G401 (cell line): ENCODE data around the gene HSFX3. TPM values are rescaled to one million over a fixed set of nuclear protein-coding genes. Genes with fewer than 3 reads are reported as not detected.
"Not testable (repeated sequence)": the region's sequence is repeated elsewhere in the genome, so short reads cannot be mapped to it uniquely, and the experiment has no call there.

ENCODE experiments used
- DNase-seq: peaks from one replicate; pipeline ENCODE4 v3.0.0-alpha.2; 2015; ENCODE audit warnings: low spot score
- in situ Hi-C: cut with HindIII; loops from 2 replicates; pipeline ENCODE4 v1.10.0; 2016; ENCODE audit warnings: low sequenced_read_pairs, mixed read lengths
- total RNA-seq: library from RNA; depleted of rRNA; stranded (reverse); fragments of >200 nt; shearing (Covaris generic); gene quantifications from 2 replicates; pipeline ENCODE4 v1.2.3, GENCODE V29; 2014; rRNA removed

The HSFX3 gene, protein sequence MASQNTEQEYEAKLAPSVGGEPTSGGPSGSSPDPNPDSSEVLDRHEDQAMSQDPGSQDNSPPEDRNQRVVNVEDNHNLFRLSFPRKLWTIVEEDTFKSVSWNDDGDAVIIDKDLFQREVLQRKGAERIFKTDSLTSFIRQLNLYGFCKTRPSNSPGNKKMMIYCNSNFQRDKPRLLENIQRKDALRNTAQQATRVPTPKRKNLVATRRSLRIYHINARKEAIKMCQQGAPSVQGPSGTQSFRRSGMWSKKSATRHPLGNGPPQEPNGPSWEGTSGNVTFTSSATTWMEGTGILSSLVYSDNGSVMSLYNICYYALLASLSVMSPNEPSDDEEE
- not detected in 2 replicates for total RNA-seq

DNA sequence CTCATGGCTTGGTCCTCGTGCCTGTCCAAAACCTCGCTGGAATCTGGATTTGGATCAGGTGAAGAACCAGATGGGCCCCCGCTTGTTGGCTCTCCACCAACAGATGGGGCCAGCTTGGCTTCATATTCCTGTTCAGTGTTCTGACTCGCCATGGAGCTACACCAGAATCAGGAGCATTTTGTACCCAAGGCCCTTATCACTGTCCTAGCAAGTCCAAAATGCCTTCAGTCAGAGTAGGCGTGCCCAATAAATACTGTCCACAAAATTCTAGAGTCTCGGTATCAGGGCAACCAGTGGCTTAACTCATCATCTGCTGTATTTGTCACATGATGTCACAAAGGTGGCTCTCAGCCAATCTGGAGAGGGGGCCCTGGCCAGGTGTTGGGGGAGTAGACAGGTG is at the start of gene HSFX3:
Gene HSFX3 (minus strand): TSS at position 224 of the 400 bp plus-strand sequence. CDS start 72 bp downstream, at position 152.
- DNase-seq, in situ Hi-C loops: not testable (repeated sequence)

DNA sequence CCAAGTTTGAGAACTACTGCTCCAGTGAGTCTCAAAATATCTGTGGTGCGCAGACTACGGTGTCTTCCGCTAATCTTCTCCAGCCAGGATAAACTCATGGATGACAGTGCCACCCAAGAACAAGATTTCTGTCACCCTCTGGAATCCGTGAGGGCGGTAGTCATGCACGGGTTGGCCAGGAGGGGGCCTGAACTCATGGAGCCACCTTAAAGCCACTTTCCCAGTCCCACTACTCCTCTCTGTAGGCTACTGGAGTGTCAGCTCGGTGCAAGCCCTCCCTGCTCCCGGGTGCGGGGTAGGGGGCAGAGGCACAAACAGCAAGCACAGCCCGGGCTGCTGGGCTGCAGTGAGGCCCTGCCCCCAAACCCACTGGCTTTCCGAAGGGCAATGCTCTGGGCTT is 48.9 kb upstream of the HSFX3 start:
- in situ Hi-C loops, DNase-seq: not testable (repeated sequence)

DNA sequence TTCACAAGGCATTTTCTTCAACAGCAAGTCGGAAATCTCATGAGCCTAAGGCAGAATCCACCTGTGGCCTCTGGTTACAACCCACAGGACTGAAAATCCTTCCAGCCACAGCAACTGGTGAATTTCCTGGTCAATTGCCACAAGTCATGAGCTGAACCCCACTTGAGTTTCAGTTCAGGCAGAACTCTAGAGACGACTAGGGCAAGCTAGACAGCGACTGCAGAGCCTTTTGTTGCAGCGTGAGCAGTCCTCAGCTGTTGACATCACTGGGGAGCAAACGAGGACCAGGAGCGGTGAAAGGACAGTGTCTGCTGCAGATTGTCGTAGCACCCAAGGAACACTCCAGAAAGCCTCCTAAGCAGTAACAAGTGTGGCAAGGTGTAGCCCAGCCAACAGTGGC is 46.2 kb upstream of the HSFX3 start:
- in situ Hi-C loops, DNase-seq: not testable (repeated sequence)

DNA sequence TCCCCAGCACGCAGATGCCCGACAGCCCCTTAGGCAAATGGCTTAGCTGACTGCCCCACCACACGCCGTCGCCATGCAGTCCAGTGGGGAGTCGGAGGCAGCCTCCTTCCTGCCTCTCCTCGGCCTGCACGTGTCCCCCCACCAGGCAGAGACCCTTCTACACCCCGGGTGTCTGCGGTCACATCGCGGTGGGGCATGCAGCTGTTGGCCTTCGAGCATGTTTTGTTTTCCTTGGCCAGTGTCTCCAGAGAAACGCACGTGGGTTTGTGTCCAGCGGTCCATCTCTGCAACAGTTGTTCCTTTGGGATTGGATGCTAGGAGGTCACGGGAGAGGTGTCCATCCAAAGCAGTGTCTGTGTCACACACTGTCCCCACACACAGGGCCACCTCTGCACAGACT is 45.5 kb upstream of the HSFX3 start, which contains the start of gene HSFX2:
Gene HSFX2 (minus strand): TSS at position 101 of the 400 bp plus-strand sequence. CDS start 614 bp downstream, outside the sequence.
- DNase-seq, in situ Hi-C loops: not testable (repeated sequence)

DNA sequence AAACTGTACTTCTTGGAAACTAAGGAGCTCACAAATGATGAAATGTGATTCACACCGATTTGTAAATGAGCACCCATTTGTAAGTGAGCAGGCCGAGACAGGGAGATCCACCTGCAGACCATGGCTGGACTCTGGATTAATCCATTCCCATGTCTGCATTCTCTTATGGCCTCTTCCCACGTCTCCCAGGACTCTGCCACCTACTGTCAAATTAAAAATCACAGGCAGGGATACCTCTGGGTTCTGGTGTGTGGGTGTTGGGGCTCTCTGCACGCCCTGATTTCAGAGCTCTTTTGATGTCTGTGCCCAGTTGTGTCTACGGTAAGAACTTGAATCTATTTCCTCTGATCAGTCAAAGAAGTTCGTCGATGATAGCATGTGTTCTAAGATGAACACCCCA is 41.3 kb upstream of the HSFX3 start:
- in situ Hi-C loops, DNase-seq: not testable (repeated sequence)

DNA sequence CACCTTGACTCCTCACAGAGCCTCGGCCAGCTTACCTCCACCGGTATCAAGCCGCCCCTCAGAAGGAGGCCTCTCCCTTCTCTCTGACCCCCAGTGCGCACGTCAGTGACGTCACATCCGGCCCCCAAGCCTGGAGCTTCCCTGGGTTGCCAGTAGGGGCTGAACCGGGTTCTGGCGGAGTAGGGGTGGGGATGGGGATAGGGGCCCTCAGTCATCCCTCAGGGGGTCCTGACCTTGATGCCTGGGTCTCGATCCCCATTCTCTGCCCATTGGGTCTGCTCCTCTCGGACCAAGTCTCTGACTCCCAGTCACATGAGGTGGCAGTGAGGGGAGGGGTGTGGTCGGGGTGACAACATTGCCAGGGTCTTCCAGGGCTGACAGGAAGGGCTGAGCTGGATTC is 37.6 kb upstream of the HSFX3 start, which contains the start of gene MAGEA9B:
Gene MAGEA9B (minus strand): TSS at position 101 of the 400 bp plus-strand sequence. CDS start 4,280 bp downstream, outside the sequence.
- in situ Hi-C loops, DNase-seq: not testable (repeated sequence)

DNA sequence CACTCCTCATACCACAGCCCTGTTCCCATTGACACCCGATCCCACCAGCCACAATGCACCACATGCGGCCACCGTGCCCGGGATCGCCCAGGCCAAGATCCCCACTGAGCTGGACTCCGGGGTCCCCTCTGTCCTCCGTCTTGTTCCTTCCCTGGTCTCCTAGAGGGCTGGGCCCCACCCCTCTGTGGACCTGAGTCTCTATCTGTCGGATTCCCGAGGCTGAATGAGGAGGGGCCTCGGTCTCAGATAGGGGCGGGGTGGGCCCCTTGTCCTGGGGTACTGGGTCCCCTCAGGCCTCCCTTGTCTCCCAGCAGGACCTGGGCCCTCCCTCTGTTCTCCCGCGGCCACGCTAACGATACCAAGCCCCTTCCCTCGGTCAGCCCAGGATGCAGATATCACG is 35.9 kb upstream of the HSFX3 start:
- DNase-seq, in situ Hi-C loops: not testable (repeated sequence)

DNA sequence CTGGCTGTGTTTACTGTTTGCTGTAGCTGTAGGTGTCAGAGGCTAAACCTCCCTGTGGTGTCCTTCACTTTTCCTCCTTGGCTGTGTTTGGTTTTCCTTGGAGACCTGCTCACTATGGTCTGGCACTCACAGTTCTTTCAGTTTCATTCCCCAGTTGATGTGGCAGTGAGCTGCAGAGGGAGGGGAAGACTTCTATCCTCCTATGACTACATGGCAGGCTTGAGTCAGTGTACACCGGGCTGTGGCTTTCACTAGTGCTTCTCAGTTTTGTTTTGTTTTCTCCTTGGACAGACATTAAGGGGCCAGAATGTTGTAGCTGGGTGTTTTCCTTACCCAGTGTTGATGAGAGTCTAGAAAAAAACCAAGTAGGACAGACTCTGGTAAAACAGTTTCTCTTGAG is 23.7 kb upstream of the HSFX3 start:
- DNase-seq, in situ Hi-C loops: not testable (repeated sequence)

DNA sequence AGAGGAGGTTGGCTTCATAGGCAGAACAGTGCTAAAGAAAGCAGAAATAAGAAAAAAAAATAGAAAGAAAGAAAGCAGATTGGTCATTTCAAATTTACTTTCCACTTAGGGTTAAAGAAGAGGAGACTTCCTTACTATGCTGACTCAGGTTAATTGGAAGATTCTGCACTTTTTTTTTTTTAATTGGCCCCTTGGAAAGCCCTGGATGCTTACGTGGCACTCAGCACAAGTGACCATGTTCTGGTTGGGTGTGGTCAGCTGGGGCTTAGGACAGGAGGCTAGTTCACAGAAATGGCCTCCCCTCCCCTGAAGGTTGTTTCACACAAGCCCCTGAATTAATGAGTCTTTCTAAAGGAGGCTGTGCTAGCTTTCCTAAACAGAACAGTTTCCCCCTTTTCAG is 23.0 kb upstream of the HSFX3 start:
- in situ Hi-C loops: no loop called here

DNA sequence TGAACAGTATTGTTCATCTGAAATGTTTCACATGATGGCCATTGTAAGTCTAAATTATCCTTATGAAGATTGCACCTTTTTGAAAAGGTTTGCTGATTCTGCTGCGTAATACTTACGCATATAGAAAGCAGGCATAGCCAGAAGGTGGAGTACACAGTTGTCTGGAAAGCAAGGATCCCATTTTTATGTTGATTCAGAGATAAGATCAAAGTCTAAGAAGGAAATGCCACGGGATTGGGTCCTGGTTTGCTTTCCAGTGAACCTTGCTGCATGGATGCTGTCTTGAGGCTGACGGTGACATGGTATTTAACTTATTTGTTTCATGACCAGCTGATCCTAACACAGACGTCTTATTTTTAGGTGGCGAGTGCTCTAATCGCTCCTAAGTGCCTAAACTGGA is 22.0 kb upstream of the HSFX3 start:
- in situ Hi-C loops: no loop called here
- DNase-seq: no peak

More for the DNA sequence above, 23.0 kb upstream of the HSFX3 start:
- DNase-seq: no peak

DNA sequence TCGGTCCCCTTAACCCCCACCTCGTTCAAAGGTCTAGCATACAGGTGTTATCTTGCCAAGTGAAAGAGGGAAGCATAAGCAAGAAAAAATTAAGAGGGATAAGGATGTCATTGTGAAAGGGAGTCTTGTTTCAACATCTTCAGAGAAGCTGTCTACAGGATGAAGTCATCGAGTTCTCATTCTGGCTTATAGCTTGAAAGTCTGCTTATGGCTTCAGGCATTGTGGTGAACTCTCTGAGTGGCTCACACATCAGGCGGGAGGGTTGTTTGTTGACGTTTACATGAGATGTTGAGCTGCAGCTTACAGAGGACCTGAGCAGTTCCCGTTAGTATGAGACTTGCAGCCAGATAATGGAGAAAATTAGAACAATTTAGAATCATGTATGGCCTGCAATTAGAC is 20.9 kb upstream of the HSFX3 start:
- no peak for DNase-seq
- in situ Hi-C loops: no loop called here

DNA sequence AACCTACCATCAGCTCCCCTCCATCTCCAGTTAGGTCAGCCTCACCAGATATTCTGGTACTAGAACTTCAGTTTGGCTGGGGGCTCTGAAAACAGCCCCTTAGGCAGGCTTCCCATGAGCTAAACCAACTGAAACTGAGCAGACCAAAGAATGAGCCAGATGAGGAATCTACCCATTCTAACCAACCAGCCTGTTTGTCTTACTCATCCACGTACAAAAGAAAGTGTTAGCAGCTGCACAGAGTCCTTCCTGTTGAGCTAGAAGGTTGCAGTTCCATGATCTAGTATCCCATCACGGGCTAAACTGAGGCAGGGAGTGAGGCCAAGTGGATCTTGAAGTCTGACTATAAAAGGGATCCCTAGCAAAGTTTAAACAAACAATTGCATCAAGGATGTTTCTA is 20.0 kb upstream of the HSFX3 start:
- DNase-seq: no peak
- in situ Hi-C loops: no loop called here

DNA sequence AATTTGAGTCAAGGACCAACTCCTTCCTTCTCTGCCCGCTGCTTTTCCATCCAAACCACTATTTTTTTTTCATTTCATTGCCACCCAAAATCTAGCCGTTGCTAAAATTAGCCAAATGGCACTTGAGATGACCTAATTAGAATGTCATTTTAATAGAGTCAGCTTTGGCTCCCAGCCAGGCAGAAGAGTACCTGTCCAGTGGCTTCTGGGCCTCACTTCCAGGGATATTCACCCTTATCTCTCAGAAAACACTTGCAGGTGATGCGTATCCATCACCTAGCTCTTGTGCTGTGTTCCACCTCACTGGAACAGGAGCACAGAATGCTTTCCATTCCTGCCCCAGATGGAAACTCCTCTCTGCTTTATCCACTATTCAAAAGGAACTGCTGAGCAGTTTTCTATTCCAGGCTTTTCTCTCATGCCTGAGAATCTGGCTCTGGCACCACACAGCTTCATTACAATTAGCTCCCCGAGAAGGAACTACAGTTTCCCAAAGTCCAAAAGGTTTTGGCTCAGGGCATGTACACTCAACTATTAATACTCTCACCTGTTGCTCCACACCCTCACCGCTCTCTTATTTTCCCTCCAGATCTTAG is 19.1 kb upstream of the HSFX3 start:
- peak; percentile 27 for DNase-seq
- in situ Hi-C loops: no loop called here

DNA sequence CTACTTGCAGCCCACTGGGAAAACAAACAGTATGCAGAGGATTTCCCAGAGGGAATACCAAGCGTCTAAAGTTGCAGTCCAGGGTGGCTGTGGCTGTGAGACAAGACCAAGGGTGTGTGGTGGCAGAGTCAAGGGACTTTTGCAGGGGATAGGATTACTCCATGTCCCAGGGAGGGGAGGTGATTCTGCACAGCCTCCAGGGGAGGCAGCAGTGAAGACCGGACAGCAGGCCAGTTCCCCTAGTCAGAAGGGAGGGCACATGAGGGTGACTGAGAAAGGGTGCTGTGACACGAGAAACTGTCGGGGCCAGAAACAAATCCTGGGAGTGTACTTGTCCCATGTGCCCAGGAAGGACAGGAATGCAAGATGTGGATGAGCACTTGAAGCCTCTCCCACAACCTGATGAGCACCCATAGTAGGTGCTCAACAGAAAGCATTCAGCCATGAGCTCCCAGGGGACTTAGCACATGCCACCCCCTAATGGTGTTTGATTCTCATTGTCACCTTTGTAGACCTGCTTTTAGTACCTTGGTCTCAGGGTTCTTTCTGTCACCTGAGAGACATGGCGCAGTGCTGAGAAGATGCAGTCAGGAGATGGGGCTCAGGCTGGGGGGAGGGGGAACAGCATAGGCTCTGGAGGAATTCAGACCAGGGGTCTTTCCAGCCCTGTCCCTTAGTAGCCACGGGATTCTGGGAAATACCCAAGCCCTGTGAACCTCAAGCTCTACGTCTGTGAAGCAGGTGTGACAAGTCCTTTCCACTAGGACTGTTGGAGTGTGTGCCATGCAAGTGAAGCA is 18.1 kb upstream of the HSFX3 start:
- in situ Hi-C loops: no loop called here

DNA sequence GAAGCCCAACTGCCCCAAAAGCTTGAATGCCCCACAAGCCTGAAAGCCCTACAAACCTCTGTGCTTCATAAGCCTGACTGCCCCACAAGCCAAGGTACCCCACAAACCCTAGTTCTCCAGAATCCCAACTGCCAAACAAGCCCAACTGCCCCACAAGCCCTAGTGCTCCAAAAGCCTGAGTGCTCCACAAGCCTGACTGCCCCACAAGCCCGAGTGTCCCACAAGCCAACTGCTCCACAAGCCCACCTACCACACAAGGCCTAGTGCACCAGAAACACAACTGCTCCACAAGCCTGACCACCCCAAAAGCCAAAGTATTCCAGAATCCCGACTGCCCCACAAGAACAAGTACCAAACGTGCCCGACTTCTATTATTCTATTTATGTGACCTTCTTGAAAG is 13.6 kb upstream of the HSFX3 start:
- in situ Hi-C loops: no loop called here
- no peak for DNase-seq

More for the DNA sequence above, 18.1 kb upstream of the HSFX3 start:
- no peak for DNase-seq

DNA sequence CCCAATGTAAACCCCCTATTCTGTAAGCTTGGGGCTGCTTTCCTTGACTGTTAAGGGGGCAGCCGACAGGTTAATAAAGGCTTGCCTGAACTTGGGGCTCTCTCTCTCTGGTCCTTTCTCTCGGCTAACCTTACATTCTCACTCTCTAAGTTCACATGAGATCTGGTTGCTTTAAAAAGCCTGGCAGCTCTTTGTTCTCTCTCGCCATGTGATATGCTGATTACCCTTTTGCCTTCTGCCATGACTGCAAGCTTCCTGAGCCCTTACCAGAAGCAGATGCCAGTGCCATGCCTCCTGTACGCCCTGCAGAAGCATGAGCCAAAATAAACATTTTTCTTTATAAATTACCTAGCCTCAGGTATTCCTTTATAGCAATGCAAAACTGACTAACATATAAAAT is 5.5 kb upstream of the HSFX3 start:
- in situ Hi-C loops, DNase-seq: not testable (repeated sequence)

DNA sequence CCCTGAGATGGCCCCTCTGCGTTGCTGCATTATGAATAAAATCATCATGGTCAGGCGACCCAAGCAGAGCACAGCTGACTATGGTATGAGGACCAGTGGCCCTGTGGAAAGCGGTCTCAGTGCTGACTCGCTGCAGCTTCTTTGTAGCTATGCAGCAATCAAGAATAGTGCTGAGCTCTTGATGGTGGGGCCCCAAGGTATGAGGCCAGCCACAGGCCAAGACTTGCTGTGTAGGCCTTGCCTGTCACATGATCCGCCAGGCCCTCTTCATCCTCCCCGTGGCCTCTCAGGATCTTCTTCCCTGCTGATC is 2.2 kb upstream of the HSFX3 start:
- DNase-seq, in situ Hi-C loops: not testable (repeated sequence)

DNA sequence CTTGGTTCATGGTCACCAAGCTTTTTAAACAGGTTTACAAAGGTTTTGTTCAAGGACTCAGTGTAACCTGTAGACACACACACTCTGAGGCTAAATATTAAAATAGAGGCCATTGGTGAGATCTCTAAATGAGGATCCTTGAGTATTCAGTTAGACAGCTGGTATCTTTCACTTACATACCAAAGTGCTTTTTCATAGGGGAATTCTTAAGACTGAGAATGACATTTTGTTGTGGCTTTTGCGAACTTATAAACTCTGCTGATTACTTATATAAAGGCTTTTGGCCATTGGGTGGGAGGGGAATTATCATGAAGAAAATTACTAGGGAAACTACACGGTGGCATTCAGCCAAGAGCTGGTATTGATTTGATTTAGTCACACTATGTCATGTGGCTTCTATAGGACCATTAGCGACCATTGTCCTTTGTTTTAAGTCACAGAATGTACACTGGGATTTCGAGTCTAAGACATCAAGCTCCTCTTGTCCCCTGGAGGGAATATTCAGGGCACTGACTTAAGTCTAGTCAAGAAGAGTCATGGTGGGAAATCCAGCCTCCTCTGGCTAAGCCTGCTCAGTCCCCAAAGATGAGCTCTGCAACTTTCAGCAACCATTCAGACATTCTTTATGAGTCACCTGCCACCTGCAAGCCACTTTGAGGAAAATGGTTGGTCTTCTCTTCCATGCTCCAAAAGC is 1.7 kb upstream of the HSFX3 start:
- in situ Hi-C loops, DNase-seq: not testable (repeated sequence)

DNA sequence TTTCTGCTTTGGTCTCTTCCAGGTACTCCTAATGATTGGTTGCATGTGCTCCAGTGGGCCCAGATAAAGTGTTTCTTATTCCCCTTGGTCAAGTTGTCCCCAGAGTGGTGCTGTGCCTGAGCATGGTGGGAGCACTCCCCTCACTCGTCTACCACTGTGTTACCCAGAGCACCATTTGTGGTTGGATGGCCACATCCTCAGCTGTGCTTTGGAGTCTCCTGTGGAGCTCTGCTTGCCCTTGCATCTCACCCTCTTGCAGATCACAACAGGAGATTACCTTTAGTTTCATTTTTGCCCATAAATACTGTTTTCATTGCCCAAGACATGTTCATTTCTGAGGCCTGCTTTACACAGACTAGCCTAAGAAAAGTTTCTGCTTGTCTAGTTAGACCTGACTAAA is 730 bp upstream of the HSFX3 start:
- DNase-seq, in situ Hi-C loops: not testable (repeated sequence)
